ENCODE measurements around the gene TRPM3. TPM values are rescaled to one million over a fixed set of nuclear protein-coding genes. Genes with fewer than 3 reads are reported as not detected.

The TRPM3 gene
- total and polyA plus RNA-seq, 2 of the 8 experiments (the other 6 are each of a cell fraction or from before 2014, with no cell fraction given) = 2.4 to 10.9 TPM

DNA sequence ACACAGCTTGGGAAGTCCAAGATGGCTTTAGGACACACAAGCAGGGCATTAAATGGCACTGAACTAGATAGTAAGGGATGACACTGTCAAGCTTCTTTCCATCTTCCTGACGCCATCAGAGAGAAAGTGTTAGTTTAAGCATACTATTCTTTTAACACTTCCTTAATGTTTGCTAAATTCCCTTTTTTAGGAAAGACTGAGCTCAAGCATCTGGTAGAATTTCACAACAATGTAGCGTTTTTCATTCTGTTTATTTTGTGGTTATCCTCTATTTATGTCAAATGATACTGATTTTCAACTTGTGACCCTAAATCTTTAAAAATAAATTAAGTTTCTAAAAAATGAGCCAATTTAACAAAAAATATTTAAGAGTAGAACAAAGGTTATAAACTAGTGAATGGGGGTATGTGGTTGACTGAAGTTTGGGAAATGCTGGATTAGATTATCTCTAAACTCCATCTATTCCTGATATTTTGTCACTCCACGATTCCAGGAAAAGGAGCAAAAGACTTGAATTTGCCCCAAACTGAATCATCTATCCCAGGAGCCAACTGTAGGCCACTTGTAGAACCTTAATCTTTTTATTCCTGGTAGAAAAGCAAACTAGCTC is 559.5 kb downstream of the TRPM3 start:
- no peak overlapping the region for H3K18ac ChIP-seq (ENCODE audit: extremely low read depth, low read length)
- H3K27ac ChIP-seq (ENCODE audit: low read depth, low read length) = no peak overlapping the region
- H4K8ac ChIP-seq (ENCODE audit: extremely low read depth, insufficient read depth, low read length) = no peak overlapping the region
- no peaks in the 10 kb centered on the region for H3K23me2 ChIP-seq (ENCODE audit: low read depth, low read length)
- no peak overlapping the region for H3K4me2 ChIP-seq (ENCODE audit: insufficient read depth in 1 of 2, low read depth in 2 of 2, low read length in 2 of 2)
- no peak overlapping the region for H2BK15ac ChIP-seq (ENCODE audit: low read length)
- no peak overlapping the region for H3K4me3 ChIP-seq (ENCODE audit: extremely low read depth in 1 of 4, insufficient read depth in 2 of 4, low read depth in 3 of 4, low read length in 4 of 4)
- H3K23ac ChIP-seq (ENCODE audit: insufficient read length) = no peak overlapping the region
- H3K79me1 ChIP-seq (ENCODE audit: low read depth, low read length) = no peaks in the 10 kb centered on the region
- H3K14ac ChIP-seq (ENCODE audit: insufficient read length) = no peak overlapping the region
- H4K20me1 ChIP-seq (replicated peaks in 1 of 2; ENCODE audit: control insufficient read depth in 1 of 2, insufficient read depth in 2 of 2, low read length in 2 of 2) = no peaks in the 10 kb centered on the region
- peaks cover 3 to 7% (median 5%) of the 10 kb centered on the region in 4 experiments; a peak in 6 of 7 replicates for H3K4me1 ChIP-seq (replicated peaks in 1 of 4; ENCODE audit: control insufficient read depth in 3 of 4, insufficient read depth in 4 of 4, low read length in 3 of 4)
- FAIRE-seq (no peak), DNase-seq (ENCODE audit: low read depth in 1 of 2, low spot score in 2 of 2) (no peak)
- ChIA-PET CTCF (ENCODE audit: partially characterized antibody) (interaction anchor here (0.9 to 3.5 kb wide), 3 partner anchors 52 to 79 kb away, joined by 3 to 9 read pairs (median 6); no protein-coding TSS in a partner anchor), POLR2A (ENCODE audit: partially characterized antibody) (interaction anchor here (1.6 kb wide), 1 partner anchor 12 kb away, joined by 4 read pairs; no protein-coding TSS in a partner anchor)
- H3K9ac ChIP-seq (replicated peaks in 1 of 4; ENCODE audit: extremely low read depth in 1 of 4, low read depth in 3 of 4, low read length in 3 of 4) = no peak overlapping the region
- 92% methylated on average over 3 of the region's 3 CpGs; no CpG with 5 or more reads in 1 of the 2 experiments for WGBS, 2 experiments (ENCODE audit: extremely low coverage in 1 of 2, insufficient coverage in 1 of 2, insufficient read length in 1 of 2, insufficient replicate concordance in 2 of 2, low coverage in 1 of 2, low lambda C conversion rate in 2 of 2, missing lambda C conversion rate in 1 of 2)
- no peak overlapping the region for H4K91ac ChIP-seq (replicated peaks; ENCODE audit: insufficient read length, low read length)
- no peaks in the 10 kb centered on the region for H3K9me3 ChIP-seq (ENCODE audit: insufficient read depth in 2 of 2, low read depth in 1 of 2, low read length in 1 of 2)
- no peak overlapping the region for H2BK120ac ChIP-seq (replicated peaks; ENCODE audit: low read depth, low read length)
- no peak overlapping the region for H2BK12ac ChIP-seq (ENCODE audit: low read depth, low read length)
- no peaks in the 10 kb centered on the region for H3K79me2 ChIP-seq (ENCODE audit: control insufficient read depth in 1 of 2, insufficient read depth in 2 of 2, low read length in 2 of 2)
- no peak overlapping the region for H2BK5ac ChIP-seq (ENCODE audit: low read depth, low read length)
- no peak overlapping the region for H2AFZ ChIP-seq (ENCODE audit: low read length)
- H3K4ac ChIP-seq (replicated peaks; ENCODE audit: insufficient read length, low read depth, low read length) = no peak overlapping the region
- H2BK20ac ChIP-seq (ENCODE audit: low read length) = no peak overlapping the region
- no peak overlapping the region for H2AK5ac ChIP-seq (ENCODE audit: low read depth, low read length)
- no peak overlapping the region for H4K5ac ChIP-seq (ENCODE audit: insufficient read length, low read depth, low read length)
- H3K56ac ChIP-seq (replicated peaks; ENCODE audit: insufficient read length, low read depth, low read length) = no peak overlapping the region
- no peaks in the 10 kb centered on the region for H3K27me3 ChIP-seq (replicated peaks in 1 of 4; ENCODE audit: control insufficient read depth in 3 of 4, extremely low read depth in 1 of 4, insufficient read depth in 3 of 4, low read length in 3 of 4)
- no peaks in the 10 kb centered on the region for H3K36me3 ChIP-seq (ENCODE audit: control insufficient read depth in 2 of 4, insufficient read depth in 4 of 4, low read length in 3 of 4)
- TF ChIP-seq KDM5A (IDR thresholded peaks at IDR 0.05; ENCODE audit: low read length) = no peak
- TF ChIP-seq, protein P1, sequence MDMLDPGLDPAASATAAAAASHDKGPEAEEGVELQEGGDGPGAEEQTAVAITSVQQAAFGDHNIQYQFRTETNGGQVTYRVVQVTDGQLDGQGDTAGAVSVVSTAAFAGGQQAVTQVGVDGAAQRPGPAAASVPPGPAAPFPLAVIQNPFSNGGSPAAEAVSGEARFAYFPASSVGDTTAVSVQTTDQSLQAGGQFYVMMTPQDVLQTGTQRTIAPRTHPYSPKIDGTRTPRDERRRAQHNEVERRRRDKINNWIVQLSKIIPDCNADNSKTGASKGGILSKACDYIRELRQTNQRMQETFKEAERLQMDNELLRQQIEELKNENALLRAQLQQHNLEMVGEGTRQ (IDR thresholded peaks at IDR 0.05; ENCODE audit: low read length) = no peak
- TF ChIP-seq, protein P2, sequence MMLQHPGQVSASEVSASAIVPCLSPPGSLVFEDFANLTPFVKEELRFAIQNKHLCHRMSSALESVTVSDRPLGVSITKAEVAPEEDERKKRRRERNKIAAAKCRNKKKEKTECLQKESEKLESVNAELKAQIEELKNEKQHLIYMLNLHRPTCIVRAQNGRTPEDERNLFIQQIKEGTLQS (IDR thresholded peaks at IDR 0.05; ENCODE audit: insufficient read depth, low read depth, low read length) = no peak
- no peak for TF ChIP-seq BACH1 (IDR thresholded peaks at IDR 0.05; ENCODE audit: low read length)
- TF ChIP-seq BCL11A (IDR thresholded peaks at IDR 0.05; ENCODE audit: low read depth in 2 of 2, low read length in 2 of 2) = no peak
- no peak for TF ChIP-seq SIX5 (IDR thresholded peaks at IDR 0.05; ENCODE audit: low read depth, low read length)
- TF ChIP-seq EZH2 (IDR thresholded peaks at IDR 0.05; ENCODE audit: low read depth, low read length, severe bottlenecking) = no peak
- no peak for TF ChIP-seq CREB1 (IDR thresholded peaks at IDR 0.05)
- no peak for TF ChIP-seq POLR2AphosphoS5 (IDR thresholded peaks at IDR 0.05; ENCODE audit: low read depth, low read length)
- TF ChIP-seq CTBP2 (IDR thresholded peaks at IDR 0.05; ENCODE audit: borderline replicate concordance, insufficient read depth, insufficient read length, low read length) = no peak
- TF ChIP-seq TCF12 (IDR thresholded peaks at IDR 0.05; ENCODE audit: low read depth, low read length) = no peak
- TF ChIP-seq YY1 (IDR thresholded peaks at IDR 0.05; ENCODE audit: low read depth, low read length) = no peak

All from H1 (cell line).